ENCODE data around the gene PARVB.

GRCh38 chr22:44221710-44222475 is 197.8 kb downstream of the PARVB start:
- no peak for TF ChIP-seq CTCF (optimal IDR thresholded peaks at IDR 0.05 in 1 of 3, IDR thresholded peaks at IDR 0.05 in 1 of 3, conservative IDR thresholded peaks at IDR 0.05 in 1 of 3; ENCODE audit: extremely low read depth in 1 of 3, insufficient read depth in 2 of 3, low read length in 3 of 3)
- TF ChIP-seq EZH2 (IDR thresholded peaks at IDR 0.05; ENCODE audit: low read length), result no peak
